H1 (cell line): Measurements from ENCODE around the gene CCT3. TPM values are rescaled to one million over a fixed set of nuclear protein-coding genes. Genes with fewer than 3 reads are reported as not detected.

ENCODE experiments used
- ASH2L ChIP-seq: fragments of 200-600, 300-600 bp; sonication (generic); IDR thresholded peaks from one replicate; pipeline ENCODE4 v1.7.1; 2017; ENCODE audit warnings: low read length
- CHD7 ChIP-seq: fragments of 300-600 bp; sonication (generic); IDR thresholded peaks from 2 replicates; pipeline ENCODE4 v1.7.1; 2012; ENCODE audit warnings: low read length, moderate library complexity, mild to moderate bottlenecking, inconsistent platforms; ENCODE audit not compliant: insufficient replicate concordance
- EZH2 ChIP-seq: fragments of 200-600 bp; sonication (generic); IDR thresholded peaks from 2 replicates; pipeline ENCODE4 v1.7.1; 2012; ENCODE audit warnings: low read depth, mild to moderate bottlenecking, moderate library complexity, low read length, inconsistent platforms; ENCODE audit not compliant: severe bottlenecking
- KDM4A ChIP-seq: IDR thresholded peaks from one replicate; pipeline ENCODE4 v1.7.1; 2012; ENCODE audit warnings: low read depth, mild to moderate bottlenecking, moderate library complexity, low read length, inconsistent platforms; ENCODE audit not compliant: severe bottlenecking
- NANOG ChIP-seq: IDR thresholded peaks from 2 replicates; pipeline ENCODE4 v1.6.1; 2011; ENCODE audit warnings: low read length, low read depth, mild to moderate bottlenecking, inconsistent platforms; ENCODE audit not compliant: insufficient read depth, poor library complexity, severe bottlenecking
- POU5F1 ChIP-seq: IDR thresholded peaks from 2 replicates; pipeline ENCODE4 v1.6.1; 2011; ENCODE audit warnings: low read depth, mild to moderate bottlenecking, low read length, moderate library complexity
- RXRA ChIP-seq: IDR thresholded peaks from 2 replicates; pipeline ENCODE4 v1.6.1; 2011; ENCODE audit warnings: low read depth, mild to moderate bottlenecking, low read length, moderate library complexity; ENCODE audit not compliant: insufficient read depth
- SAP30 ChIP-seq: fragments of 300-600 bp; sonication (generic); IDR thresholded peaks from 2 replicates; pipeline ENCODE4 v1.7.1; 2012; ENCODE audit warnings: low read length, moderate library complexity, mild to moderate bottlenecking, inconsistent platforms; ENCODE audit not compliant: insufficient read depth, insufficient replicate concordance
- polyA plus RNA-seq, 7 experiments: library from polyadenylated mRNA; depleted of rRNA in 3 of 7; stranded (reverse) in 5 of 7; unstranded in 2 of 7; fragments of >200 nt in 5 of 7; fragments of 200-250 nt in 2 of 7; gene quantifications; 1 replicate in 5 of 7; 2 replicates in 1 of 7; 4 replicates in 1 of 7; pipeline versions ENCODE4 v1.2.1 to v1.2.3, GENCODE V29; 2011 to 2013; ENCODE audit warnings: missing spikeins in 2 of 7, mixed read lengths in 2 of 7
- total RNA-seq: library from RNA; stranded (reverse); fragmentation: NEBNext Ultra II Directional; extraction: Animal tissue kit (Norgen Biotek cat#: 25700); gene quantifications from 2 replicates; pipeline ENCODE4 v1.2.1, GENCODE V29; 2021

CCT3 gene
- total and polyA plus RNA-seq, 2 of the 8 experiments (the other 6 are each of a cell fraction or from before 2014, with no cell fraction given), result 431 to 480 TPM

- TF ChIP-seq CHD7 (no peak), ASH2L (no peak), KDM4A (no peak), RXRA (no peak), POU5F1 (no peak), EZH2 (no peak), NANOG (no peak), SAP30 (no peak)
Measured at GRCh38 chr1:156376958-156377919, 39.1 kb upstream of the CCT3 start (continued).
